Natural killer cell (primary cell): ENCODE measurements around the gene BAIAP2. TPM values are rescaled to one million over a fixed set of nuclear protein-coding genes. Genes with fewer than 3 reads are reported as not detected.

ENCODE experiments used
- ATAC-seq, 3 donors: fragments of 150-1000 bp in 2 of 3; fragments of 200-7000 bp in 1 of 3; cut with Tn5 transposase; 1 replicate in 1 of 3; 2 replicates in 2 of 3; pipeline ENCODE4 v1.10.0; 2021; ENCODE audit warnings: mild to moderate bottlenecking in 2 of 3, moderate library complexity in 2 of 3
- DNase-seq, 2 donors: peaks; one replicate each; pipeline versions ENCODE4 v3.0.0 to v3.0.0-alpha.2; 2013 to 2021; ENCODE audit warnings: mixed read lengths in 1 of 2
- H3K27ac ChIP-seq: one replicate; pipeline ENCODE4 v1.5.1; 2013; ENCODE audit warnings: mild to moderate bottlenecking, low read length
- H3K27me3 ChIP-seq: one replicate; pipeline ENCODE4 v1.6.1; 2013; ENCODE audit warnings: low read length; ENCODE audit not compliant: control insufficient read depth, insufficient read depth
- H3K36me3 ChIP-seq: one replicate; pipeline ENCODE4 v1.6.1; 2013; ENCODE audit warnings: low read length; ENCODE audit not compliant: control insufficient read depth, insufficient read depth
- H3K4me1 ChIP-seq: one replicate; pipeline ENCODE4 v1.6.1; 2013; ENCODE audit warnings: low read length; ENCODE audit not compliant: control insufficient read depth, insufficient read depth
- H3K4me3 ChIP-seq: one replicate; pipeline ENCODE4 v1.5.1; 2013; ENCODE audit warnings: low read length
- H3K9me3 ChIP-seq: one replicate; pipeline ENCODE4 v1.6.1; 2013; ENCODE audit warnings: low read length; ENCODE audit not compliant: control insufficient read depth, insufficient read depth
- H3K27ac Mint-ChIP-seq, 2 donors: one replicate each; pipeline ENCODE4 v1.8.0; 2022; ENCODE audit warnings: mild to moderate bottlenecking in 2 of 2, mixed read lengths in 2 of 2, moderate library complexity in 1 of 2
- H3K27me3 Mint-ChIP-seq, 2 donors: one replicate each; pipeline ENCODE4 v1.8.0; 2022; ENCODE audit warnings: low read depth in 2 of 2, mixed read lengths in 2 of 2
- H3K36me3 Mint-ChIP-seq: one replicate; pipeline ENCODE4 v1.8.0; 2022; ENCODE audit warnings: mixed read lengths
- H3K4me1 Mint-ChIP-seq, 2 donors: one replicate each; pipeline ENCODE4 v1.8.0; 2022; ENCODE audit warnings: mixed read lengths in 2 of 2
- H3K4me3 Mint-ChIP-seq: one replicate; pipeline ENCODE4 v1.8.0; 2022; ENCODE audit warnings: mild to moderate bottlenecking, moderate library complexity, mixed read lengths
- H3K9me3 Mint-ChIP-seq, 2 donors: one replicate each; pipeline ENCODE4 v1.8.0; 2022; ENCODE audit warnings: mixed read lengths in 2 of 2
- WGBS: methylation state at CpG from one replicate; pipeline ENCODE4 v1.1.7; 2013; ENCODE audit warnings: missing lambda C conversion rate; ENCODE audit not compliant: insufficient coverage; 5-methylcytosine and 5-hydroxymethylcytosine counted together
- intact Hi-C: fragments of 100-400 bp; cut with micrococcal nuclease; formaldehyde crosslinking; loops from one replicate; pipeline ENCODE4 v1.14.2; 2022
- total RNA-seq, 4 donors: library from RNA; stranded (reverse); fragments of 120-200 nt in 1 of 4; gene quantifications; one replicate each; pipeline versions ENCODE4 v1.2.3 to v1.2.4, GENCODE V29; 2013 to 2022
- TF ChIP-seq, protein P1 (sequence below): fragments of 200-600 bp; IDR thresholded peaks from one replicate; pipeline ENCODE4 v1.8.0; 2022; ENCODE audit warnings: antibody characterized with exemption

The BAIAP2 gene
- total RNA-seq, 3 donors from 2014 or later (not counting 1 experiment from before 2014, with no cell fraction given), result 6.7 to 12.3 (median 10.4) TPM

DNA sequence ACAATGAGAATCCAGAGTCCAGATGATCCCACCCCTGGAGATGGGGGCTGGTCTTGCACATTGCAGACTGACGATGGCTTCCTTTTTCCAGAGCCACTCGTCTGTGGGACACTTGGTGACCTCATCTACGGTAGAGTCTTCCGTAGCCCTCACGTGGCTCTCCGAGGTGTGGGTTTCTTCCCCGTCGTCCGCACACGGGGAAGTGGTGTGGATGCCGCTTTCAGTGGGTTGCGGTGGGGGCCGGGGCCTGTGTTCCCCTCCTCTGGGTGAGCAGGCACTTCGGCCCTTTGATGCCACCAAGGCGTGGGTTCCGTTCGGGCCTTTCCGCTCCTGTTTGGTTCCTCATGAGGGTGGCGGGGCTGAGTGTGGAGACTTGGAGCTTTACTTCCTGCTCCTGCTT, 21.4 kb downstream of the BAIAP2 start:
- Mint-ChIP-seq H3K4me3 (no peak overlapping the region), H3K27me3 (no peaks in the 10 kb centered on the region), H3K9me3 (no peaks in the 10 kb centered on the region), H3K27ac (no peak overlapping the region), H3K4me1 (peaks cover 0 to 4% of the 10 kb centered on the region in 2 donors), H3K36me3 (no peaks in the 10 kb centered on the region)
- Histone ChIP-seq H3K4me1 (peaks cover 4% of the 10 kb centered on the region), H3K4me3 (no peak overlapping the region), H3K9me3 (no peaks in the 10 kb centered on the region), H3K36me3 (no peaks in the 10 kb centered on the region), H3K27me3 (no peaks in the 10 kb centered on the region), H3K27ac (no peak overlapping the region)
- no peak for ATAC-seq
- DNase-seq, result no peak
- TF ChIP-seq, protein P1, sequence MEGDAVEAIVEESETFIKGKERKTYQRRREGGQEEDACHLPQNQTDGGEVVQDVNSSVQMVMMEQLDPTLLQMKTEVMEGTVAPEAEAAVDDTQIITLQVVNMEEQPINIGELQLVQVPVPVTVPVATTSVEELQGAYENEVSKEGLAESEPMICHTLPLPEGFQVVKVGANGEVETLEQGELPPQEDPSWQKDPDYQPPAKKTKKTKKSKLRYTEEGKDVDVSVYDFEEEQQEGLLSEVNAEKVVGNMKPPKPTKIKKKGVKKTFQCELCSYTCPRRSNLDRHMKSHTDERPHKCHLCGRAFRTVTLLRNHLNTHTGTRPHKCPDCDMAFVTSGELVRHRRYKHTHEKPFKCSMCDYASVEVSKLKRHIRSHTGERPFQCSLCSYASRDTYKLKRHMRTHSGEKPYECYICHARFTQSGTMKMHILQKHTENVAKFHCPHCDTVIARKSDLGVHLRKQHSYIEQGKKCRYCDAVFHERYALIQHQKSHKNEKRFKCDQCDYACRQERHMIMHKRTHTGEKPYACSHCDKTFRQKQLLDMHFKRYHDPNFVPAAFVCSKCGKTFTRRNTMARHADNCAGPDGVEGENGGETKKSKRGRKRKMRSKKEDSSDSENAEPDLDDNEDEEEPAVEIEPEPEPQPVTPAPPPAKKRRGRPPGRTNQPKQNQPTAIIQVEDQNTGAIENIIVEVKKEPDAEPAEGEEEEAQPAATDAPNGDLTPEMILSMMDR, result no peak
- 85% methylated on average over 19 of the region's 19 CpGs for WGBS
- intact Hi-C loops, result no loop called here

DNA sequence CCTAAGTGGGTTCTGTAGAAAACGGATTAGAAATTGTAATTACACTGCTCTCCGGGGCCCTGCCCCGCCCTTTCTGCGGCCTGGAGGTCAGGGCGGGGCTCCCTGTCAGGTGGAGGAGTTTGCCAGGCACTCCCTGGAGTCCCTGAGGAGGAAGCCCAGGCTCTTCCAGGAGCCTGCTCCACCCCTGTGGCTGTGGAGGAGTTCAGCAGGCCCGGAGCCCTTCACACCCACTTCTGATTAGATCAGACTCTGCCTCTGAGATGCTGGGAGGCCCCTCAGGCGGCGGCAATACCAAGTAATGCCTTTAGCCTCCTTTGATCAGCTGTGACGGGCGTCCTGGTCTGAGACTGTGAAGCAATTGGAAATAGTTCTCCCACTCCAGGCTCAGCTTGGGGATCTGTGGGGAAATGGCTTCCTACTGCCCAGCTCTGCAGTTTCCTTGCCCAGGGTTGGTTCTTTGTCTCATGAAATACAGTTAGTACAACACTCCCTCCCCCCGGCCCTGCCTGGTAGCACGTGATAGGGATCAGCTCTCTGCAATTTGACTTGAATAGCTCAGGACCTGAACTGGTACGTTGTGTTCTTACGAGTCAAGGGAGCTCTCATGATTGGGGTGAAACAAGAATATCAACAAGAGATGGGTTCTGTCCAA, 22.3 kb downstream of the BAIAP2 start:
- Mint-ChIP-seq H3K27ac (no peak overlapping the region), H3K9me3 (no peaks in the 10 kb centered on the region), H3K36me3 (no peaks in the 10 kb centered on the region), H3K4me1 (no peaks in the 10 kb centered on the region), H3K4me3 (no peak overlapping the region), H3K27me3 (no peaks in the 10 kb centered on the region)
- ATAC-seq (no peak), DNase-seq (no peak)
- no peak overlapping the region for H3K27ac ChIP-seq
- H3K27me3 ChIP-seq, result no peaks in the 10 kb centered on the region
- 86% methylated on average over 14 of the region's 14 CpGs for WGBS
- no peaks in the 10 kb centered on the region for H3K4me1 ChIP-seq
- no peaks in the 10 kb centered on the region for H3K36me3 ChIP-seq
- no peak overlapping the region for H3K4me3 ChIP-seq
- TF ChIP-seq, protein P1, result no peak
- H3K9me3 ChIP-seq, result no peaks in the 10 kb centered on the region
- intact Hi-C loops, result no loop called here

DNA sequence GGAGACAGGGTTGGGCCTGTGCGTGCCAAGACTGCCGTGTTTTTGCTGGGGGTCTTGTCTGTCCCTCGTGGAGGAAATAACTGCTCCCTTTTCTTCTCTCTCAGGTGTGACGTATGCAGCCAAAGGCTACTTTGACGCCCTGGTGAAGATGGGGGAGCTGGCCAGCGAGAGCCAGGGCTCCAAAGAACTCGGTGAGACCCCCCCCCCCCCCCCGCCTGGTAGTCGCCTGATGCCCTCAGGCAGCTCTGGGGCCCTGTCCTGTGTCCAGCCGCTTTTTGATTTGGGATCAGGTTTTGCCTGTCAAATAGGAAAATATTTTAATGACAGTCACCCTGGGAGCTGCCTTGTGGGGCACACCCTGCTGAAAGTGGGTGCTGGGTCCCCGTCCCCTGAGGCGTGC, 22.8 kb downstream of the BAIAP2 start:
- no peaks in the 10 kb centered on the region for H3K36me3 Mint-ChIP-seq

More for the DNA sequence above, 22.8 kb downstream of the BAIAP2 start:
- intact Hi-C loops, result no loop called here
- DNase-seq, result no peak
- H3K4me1 ChIP-seq, result no peaks in the 10 kb centered on the region
- H3K27ac ChIP-seq, result no peak overlapping the region
- no peak overlapping the region for H3K27ac Mint-ChIP-seq
- ATAC-seq, result no peak
- TF ChIP-seq, protein P1, result no peak
- no peaks in the 10 kb centered on the region for H3K9me3 ChIP-seq
- H3K27me3 ChIP-seq, result no peaks in the 10 kb centered on the region
- no peak overlapping the region for H3K4me3 ChIP-seq
- no peaks in the 10 kb centered on the region for H3K9me3 Mint-ChIP-seq
- no peaks in the 10 kb centered on the region for H3K36me3 ChIP-seq
- no peaks in the 10 kb centered on the region for H3K27me3 Mint-ChIP-seq
- 90% methylated on average over 9 of the region's 12 CpGs for WGBS
- no peak overlapping the region for H3K4me3 Mint-ChIP-seq
- H3K4me1 Mint-ChIP-seq, result no peaks in the 10 kb centered on the region
